ENCODE measurements around the gene OR4D2. TPM values are rescaled to one million over a fixed set of nuclear protein-coding genes. Genes with fewer than 3 reads are reported as not detected.

Gene OR4D2
- polyA plus RNA-seq, 3 donors: not detected

DNA sequence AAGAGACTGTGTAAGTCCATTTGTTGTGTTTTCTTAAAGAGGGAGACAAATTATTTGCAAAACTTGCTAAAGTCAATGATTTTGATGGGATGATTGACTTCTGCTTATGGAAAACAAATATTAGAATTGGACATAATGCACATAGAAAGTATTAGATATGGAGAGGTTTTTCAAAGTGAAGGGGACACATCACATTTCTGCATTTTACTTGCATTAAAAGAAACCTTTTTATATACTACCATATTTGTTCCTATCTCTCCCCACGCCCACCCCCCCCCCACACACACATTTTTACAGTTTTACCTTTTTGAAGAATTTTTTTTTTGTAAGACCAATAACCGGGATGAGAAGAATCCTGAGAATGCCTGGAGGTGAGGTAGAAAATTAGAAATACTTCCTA is 8.6 kb upstream of the OR4D2 start:
- peaks cover 8 to 28% of the 10 kb centered on the region in 2 donors for H3K27me3 ChIP-seq (ENCODE audit: control insufficient read depth in 2 of 2, insufficient read depth in 2 of 2, low read length in 2 of 2)
- no peak for DNase-seq
- intact Hi-C loops (cut with micrococcal nuclease): no loop called here
- H3K9ac ChIP-seq (ENCODE audit: insufficient read depth, low read length, poor library complexity, severe bottlenecking): no peak overlapping the region
- no peak overlapping the region for H3K27ac ChIP-seq (ENCODE audit: low read depth in 1 of 2, low read length in 2 of 2)
- H3K4me1 ChIP-seq (ENCODE audit: control insufficient read depth in 1 of 2, insufficient read depth in 2 of 2, low read length in 2 of 2): peaks cover 11 to 23% of the 10 kb centered on the region in 2 donors
- no peaks in the 10 kb centered on the region for H3K79me2 ChIP-seq (ENCODE audit: insufficient read depth, low read length)
- H2AFZ ChIP-seq (ENCODE audit: insufficient read depth, low read depth, low read length, poor library complexity, severe bottlenecking): no peak overlapping the region
- H4K20me1 ChIP-seq (ENCODE audit: insufficient read depth, low read length): no peaks in the 10 kb centered on the region
- WGBS (ENCODE audit: insufficient coverage): no CpG with 5 or more reads among the region's 2 CpGs
- TF ChIP-seq, protein P1, sequence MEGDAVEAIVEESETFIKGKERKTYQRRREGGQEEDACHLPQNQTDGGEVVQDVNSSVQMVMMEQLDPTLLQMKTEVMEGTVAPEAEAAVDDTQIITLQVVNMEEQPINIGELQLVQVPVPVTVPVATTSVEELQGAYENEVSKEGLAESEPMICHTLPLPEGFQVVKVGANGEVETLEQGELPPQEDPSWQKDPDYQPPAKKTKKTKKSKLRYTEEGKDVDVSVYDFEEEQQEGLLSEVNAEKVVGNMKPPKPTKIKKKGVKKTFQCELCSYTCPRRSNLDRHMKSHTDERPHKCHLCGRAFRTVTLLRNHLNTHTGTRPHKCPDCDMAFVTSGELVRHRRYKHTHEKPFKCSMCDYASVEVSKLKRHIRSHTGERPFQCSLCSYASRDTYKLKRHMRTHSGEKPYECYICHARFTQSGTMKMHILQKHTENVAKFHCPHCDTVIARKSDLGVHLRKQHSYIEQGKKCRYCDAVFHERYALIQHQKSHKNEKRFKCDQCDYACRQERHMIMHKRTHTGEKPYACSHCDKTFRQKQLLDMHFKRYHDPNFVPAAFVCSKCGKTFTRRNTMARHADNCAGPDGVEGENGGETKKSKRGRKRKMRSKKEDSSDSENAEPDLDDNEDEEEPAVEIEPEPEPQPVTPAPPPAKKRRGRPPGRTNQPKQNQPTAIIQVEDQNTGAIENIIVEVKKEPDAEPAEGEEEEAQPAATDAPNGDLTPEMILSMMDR (IDR thresholded peaks at IDR 0.05): no peak
- Mint-ChIP-seq H3K36me3 (peaks cover 0 to 6% of the 10 kb centered on the region in 2 donors), H3K9me3 (peaks cover 0 to 3% (median 0%) of the 10 kb centered on the region in 7 donors), H3K27ac (no peak overlapping the region), H3K27me3 (ENCODE audit: low read depth in 3 of 3) (peaks cover 24 to 35% (median 32%) of the 10 kb centered on the region in 3 donors), H3K4me1 (peaks cover 23% of the 10 kb centered on the region), H3K4me3 (no peak overlapping the region)
- no peaks in the 10 kb centered on the region for H3K9me3 ChIP-seq (replicated peaks in 1 of 2; ENCODE audit: control insufficient read depth in 1 of 2, insufficient read depth in 1 of 2, low read length in 2 of 2)
- no peaks in the 10 kb centered on the region for H3K36me3 ChIP-seq (replicated peaks in 1 of 2; ENCODE audit: control insufficient read depth in 1 of 2, insufficient read depth in 2 of 2, low read length in 2 of 2)
- H3K4me3 ChIP-seq (replicated peaks in 1 of 3; ENCODE audit: low read depth in 2 of 3, low read length in 3 of 3): no peak overlapping the region
- no peak overlapping the region for H3K4me2 ChIP-seq (replicated peaks; ENCODE audit: extremely low read depth, low read length, poor library complexity, severe bottlenecking)

DNA sequence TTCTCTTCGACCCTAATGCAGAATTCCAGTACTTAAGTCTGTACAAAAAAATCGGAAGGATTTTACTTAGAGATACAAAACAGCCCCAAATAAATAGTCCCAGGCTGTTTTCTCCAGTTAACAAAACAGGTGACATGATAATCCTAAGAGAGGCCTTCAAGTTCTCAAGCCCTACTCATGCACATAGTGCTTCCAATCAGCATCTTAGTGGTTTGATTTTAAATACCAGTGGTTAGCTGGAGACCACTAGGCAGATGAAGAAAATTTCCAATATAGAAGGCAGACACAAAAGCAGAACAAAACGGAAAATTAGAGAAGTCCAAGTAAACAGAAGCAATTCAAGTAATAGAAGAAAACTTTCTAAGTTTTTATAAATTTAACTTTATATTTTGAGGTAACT is 5.2 kb upstream of the OR4D2 start:
- Histone ChIP-seq H3K4me3 (replicated peaks in 1 of 3; ENCODE audit: low read depth in 2 of 3, low read length in 3 of 3) (no peak overlapping the region), H3K4me2 (replicated peaks; ENCODE audit: extremely low read depth, low read length, poor library complexity, severe bottlenecking) (no peak overlapping the region), H3K27ac (ENCODE audit: low read depth in 1 of 2, low read length in 2 of 2) (no peak overlapping the region), H3K27me3 (ENCODE audit: control insufficient read depth in 2 of 2, insufficient read depth in 2 of 2, low read length in 2 of 2) (peaks cover 21 to 39% of the 10 kb centered on the region in 2 donors), H2AFZ (ENCODE audit: insufficient read depth, low read depth, low read length, poor library complexity, severe bottlenecking) (no peak overlapping the region), H3K4me1 (ENCODE audit: control insufficient read depth in 1 of 2, insufficient read depth in 2 of 2, low read length in 2 of 2) (peaks cover 8 to 13% of the 10 kb centered on the region in 2 donors), H3K9me3 (replicated peaks in 1 of 2; ENCODE audit: control insufficient read depth in 1 of 2, insufficient read depth in 1 of 2, low read length in 2 of 2) (no peaks in the 10 kb centered on the region), H3K79me2 (ENCODE audit: insufficient read depth, low read length) (no peaks in the 10 kb centered on the region), H3K36me3 (replicated peaks in 1 of 2; ENCODE audit: control insufficient read depth in 1 of 2, insufficient read depth in 2 of 2, low read length in 2 of 2) (no peaks in the 10 kb centered on the region), H3K9ac (ENCODE audit: insufficient read depth, low read length, poor library complexity, severe bottlenecking) (no peak overlapping the region), H4K20me1 (ENCODE audit: insufficient read depth, low read length) (no peaks in the 10 kb centered on the region)
- 100% methylated on average over 1 of the region's 3 CpGs for WGBS (ENCODE audit: insufficient coverage)
- Mint-ChIP-seq H3K27me3 (ENCODE audit: low read depth in 3 of 3) (peaks cover 23 to 33% (median 25%) of the 10 kb centered on the region in 3 donors), H3K4me1 (peaks cover 11% of the 10 kb centered on the region), H3K4me3 (no peak overlapping the region), H3K36me3 (peaks cover 0 to 3% of the 10 kb centered on the region in 2 donors), H3K9me3 (peaks cover 0 to 4% (median 0%) of the 10 kb centered on the region in 7 donors), H3K27ac (no peak overlapping the region)
- DNase-seq: no peak
- intact Hi-C loops (cut with micrococcal nuclease): no loop called here
- TF ChIP-seq, protein P1 (IDR thresholded peaks at IDR 0.05): no peak

Measured in CD14-positive monocyte (primary cell).